ENCODE results near the gene SBF2.

DNA sequence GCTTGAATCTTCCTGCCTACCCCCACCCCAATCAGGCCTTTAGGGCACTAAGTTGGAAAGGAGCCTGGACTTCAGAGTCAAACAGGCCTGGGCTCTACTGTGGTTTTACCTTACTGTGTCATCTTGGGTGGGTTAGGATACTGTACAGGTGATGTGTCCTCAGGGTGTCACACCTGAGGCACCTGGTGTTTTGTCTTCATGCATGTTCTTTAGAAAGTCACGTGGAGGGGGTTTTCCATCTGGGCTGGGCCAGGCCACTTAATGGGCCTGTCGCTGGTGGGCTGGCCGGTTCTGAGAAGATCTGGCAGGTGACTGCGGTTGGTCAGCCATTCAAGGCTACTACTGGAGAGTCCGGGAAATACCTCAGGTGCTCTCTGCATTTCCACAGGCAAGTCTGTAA lies 537.6 kb downstream of the SBF2 start:
- TF ChIP-seq, protein P1, sequence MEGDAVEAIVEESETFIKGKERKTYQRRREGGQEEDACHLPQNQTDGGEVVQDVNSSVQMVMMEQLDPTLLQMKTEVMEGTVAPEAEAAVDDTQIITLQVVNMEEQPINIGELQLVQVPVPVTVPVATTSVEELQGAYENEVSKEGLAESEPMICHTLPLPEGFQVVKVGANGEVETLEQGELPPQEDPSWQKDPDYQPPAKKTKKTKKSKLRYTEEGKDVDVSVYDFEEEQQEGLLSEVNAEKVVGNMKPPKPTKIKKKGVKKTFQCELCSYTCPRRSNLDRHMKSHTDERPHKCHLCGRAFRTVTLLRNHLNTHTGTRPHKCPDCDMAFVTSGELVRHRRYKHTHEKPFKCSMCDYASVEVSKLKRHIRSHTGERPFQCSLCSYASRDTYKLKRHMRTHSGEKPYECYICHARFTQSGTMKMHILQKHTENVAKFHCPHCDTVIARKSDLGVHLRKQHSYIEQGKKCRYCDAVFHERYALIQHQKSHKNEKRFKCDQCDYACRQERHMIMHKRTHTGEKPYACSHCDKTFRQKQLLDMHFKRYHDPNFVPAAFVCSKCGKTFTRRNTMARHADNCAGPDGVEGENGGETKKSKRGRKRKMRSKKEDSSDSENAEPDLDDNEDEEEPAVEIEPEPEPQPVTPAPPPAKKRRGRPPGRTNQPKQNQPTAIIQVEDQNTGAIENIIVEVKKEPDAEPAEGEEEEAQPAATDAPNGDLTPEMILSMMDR (IDR thresholded peaks at IDR 0.05): no peak
- TF ChIP-seq EZH2 (IDR thresholded peaks at IDR 0.05; ENCODE audit: borderline replicate concordance, insufficient read depth, low read depth, low read length, poor library complexity, severe bottlenecking): no peak

Measured in B cell (primary cell).